ENCODE data around the gene CARD19.

The CARD19 gene

DNA sequence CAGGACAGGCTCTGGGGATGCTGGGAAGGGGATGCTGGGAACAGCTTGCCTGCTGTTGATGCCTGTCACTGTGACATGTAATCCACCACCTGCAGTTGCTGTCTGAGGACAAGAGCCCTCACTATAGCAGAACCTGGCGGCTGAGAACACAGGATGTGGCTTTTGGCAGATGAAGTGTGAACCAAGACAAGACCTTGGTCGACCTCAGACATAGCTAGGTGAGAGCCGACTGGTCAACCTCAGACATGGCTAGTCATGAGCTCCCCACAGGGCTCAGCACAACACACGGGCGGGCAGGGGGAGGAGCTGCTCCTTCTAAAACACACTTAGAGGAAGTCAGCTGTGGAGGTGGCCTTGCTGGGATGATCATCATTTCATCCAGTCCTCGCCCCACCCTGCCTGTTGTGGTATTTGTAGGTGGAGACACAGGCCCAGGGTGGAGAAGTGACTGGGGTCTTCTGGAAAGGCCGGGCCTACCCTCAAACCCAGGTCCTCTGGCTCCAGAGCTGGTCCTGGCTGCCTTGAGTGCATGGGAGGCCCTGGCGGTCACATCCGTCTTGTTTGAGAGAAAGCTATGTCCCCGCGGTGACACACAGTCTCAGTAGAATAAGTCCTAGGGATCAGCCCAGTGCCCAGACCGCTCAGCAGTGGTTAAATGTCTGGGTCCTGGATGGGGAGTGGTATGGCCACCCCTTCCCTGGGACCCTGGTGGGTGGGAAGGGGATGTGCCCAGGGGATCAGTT is 31.5 kb upstream of the CARD19 start:
- peak; percentile 87 for DNase-seq

GRCh38 chr9:93065135-93065720 is 30.8 kb upstream of the CARD19 start:
- DNase-seq, result no peak

DNA sequence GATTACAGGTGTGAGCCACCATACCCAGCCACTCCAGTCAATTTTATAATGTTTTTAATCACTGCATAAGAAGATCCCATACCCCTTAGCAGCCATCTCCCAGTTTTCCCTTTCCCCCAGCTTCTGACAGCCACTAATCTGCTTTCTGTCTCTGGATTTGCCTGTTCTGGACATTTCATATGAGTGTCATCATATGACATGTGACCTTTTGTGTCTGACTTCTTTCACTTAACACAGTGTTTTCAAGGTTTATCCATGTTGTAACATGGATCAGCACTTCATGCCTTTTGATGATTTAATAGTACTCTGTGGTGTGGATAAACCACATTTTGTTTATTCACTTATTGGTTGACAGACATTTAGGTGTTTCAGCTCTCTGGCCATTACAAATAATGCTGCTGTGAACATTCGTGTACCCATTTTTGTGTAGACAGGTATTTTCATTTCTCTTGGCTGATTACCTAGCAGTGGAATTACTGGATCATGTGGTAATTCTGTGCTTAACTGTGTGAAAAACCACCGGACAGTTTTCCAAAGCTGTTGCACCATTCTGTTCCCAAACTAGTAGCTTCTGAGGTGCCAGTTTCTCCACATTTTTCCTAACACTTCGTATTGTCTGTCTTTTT is 28.9 kb upstream of the CARD19 start:
- no peak for DNase-seq

DNA sequence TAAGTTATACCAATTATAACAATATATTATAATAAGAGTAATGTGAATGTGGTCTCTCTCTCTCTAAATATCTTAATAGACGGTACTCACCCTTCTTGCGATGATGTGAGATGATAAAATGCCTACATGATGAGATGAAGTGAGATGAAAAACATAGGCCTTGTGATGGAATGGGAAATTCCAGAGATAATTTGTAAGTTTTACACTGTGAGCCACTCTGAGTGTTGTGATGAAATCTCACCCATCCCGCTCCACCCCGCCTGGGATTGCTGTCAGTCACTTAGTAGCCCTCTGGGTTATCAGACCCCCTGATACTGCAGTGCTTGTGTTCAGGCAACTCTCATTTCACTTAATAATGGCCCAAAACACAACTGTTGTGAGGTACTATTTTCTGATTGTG is 27.1 kb upstream of the CARD19 start:
- no peak for DNase-seq

DNA sequence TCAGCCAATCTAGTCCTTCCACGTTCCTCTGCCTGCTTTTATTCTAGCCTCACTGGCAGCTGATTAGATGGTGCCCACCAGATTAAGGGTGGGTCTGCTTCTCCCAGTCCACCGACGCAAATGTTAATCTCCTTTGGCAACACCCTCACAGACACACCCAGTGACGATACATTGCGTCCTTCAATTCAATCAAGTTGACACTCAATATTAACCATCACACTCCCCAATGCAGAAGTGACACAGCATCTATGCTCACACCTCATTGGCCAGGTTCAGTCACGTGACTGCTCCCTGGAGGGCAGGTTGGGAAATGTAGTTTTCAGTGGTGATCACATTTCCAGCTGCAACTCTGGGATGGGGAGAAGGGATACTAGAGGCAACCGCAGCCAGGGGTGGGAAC is 24.6 kb upstream of the CARD19 start:
- DNase-seq, result no peak

GRCh38 chr9:93072383-93072795 is 23.6 kb upstream of the CARD19 start:
- no peak for DNase-seq

GRCh38 chr9:93076101-93076791 is 19.8 kb upstream of the CARD19 start:
- no peak for DNase-seq

GRCh38 chr9:93076792-93077128 is 19.3 kb upstream of the CARD19 start:
- no peak for DNase-seq

DNA sequence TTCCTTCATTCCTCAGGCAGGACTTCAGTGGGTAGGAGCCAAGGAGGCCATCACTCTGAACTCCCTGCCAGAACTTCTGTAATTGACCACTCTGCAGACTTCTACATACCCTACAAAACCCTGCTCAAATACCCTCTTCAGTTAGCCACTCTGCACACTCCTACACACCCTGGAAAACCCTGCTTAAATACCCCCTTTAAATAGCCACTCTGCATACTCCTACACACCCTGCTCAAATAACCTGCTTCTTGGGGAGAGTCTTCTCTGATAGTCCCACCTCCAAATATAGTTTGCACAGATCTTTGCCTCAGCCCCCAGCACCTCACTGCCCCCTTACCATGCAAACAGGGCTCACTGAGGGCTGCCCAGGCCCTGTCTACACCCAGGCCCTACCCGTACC is 18.6 kb upstream of the CARD19 start:
- DNase-seq, result no peak

DNA sequence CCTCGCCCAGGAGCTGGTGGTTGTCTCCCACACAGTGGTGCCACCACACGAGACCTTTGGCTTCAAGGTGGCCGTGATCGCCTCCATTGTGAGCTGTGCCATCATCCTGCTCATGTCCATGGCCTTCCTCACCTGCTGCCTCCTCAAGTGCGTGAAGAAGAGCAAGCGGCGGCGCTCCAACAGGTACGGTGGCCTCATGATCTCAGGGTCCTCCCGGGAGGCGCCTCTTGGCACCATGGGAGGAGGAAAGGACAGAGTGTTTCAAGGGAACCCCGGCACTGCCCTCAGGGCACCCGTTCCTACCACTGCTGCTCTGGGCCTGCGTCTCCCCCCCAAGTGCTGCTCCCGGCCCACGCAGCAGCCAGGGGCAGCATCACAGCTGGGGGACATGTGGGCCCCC is 18.2 kb upstream of the CARD19 start:
- DNase-seq, result no peak

DNA sequence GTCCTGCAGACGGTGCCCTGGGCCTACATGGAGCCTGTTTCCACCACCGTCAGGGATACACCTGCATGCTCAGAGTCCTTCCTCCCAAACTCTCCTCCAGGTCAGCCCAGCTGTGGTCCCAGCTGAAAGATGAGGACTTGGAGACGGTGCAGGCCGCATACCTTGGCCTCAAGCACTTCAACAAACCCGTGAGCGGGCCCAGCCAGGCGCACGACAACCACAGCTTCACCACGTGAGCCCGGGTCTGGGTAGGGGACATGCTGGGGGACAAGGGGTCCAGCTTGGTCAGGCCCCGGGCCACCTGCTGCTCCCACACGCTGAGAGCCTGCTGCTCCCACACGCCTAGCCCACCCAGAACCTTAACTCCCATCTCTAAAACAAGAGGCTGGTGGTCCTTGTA is 16.6 kb upstream of the CARD19 start:
- DNase-seq, result no peak

- DNase-seq, result no peak
These were observed 15.6 kb upstream of the CARD19 start for GRCh38 chr9:93080406-93080805.

GRCh38 chr9:93081081-93081529 is 14.9 kb upstream of the CARD19 start:
- DNase-seq, result no peak

- DNase-seq, result no peak
These were observed 14.1 kb upstream of the CARD19 start for GRCh38 chr9:93081931-93082330.

DNA sequence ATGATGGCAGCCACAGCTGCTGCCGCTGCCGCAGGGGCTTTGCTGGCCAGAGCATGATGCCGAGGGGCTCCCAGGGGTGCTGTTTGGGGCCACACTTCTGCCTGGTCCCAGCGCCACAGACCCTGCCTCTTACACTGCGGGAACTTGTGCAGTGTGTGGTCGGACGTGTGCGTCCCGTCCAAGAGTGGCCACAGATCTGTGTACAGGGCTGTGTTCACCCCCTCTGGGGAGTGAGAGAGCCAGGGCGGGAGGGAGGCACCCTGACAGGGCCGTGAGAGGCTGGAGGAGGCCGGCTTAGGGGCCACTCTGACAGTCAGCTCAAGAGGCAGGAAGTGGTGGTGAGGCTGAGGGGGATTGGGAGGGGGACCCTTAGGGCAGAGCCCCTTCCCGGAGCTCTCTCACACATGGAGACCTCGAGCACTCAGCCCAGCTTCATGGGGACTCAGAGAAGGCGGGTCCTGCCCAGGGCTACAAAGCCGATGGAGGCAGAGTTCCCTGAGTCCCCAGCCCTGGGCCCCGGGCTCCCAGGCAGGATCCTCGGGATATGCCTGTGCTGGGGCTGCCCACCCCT is 13.1 kb upstream of the CARD19 start:
- no peak for DNase-seq

- peak; percentile 55 for DNase-seq
These were observed 12.2 kb upstream of the CARD19 start for GRCh38 chr9:93083592-93084470.

- no peak for DNase-seq
These were observed 11.5 kb upstream of the CARD19 start for GRCh38 chr9:93084471-93084881.

DNA sequence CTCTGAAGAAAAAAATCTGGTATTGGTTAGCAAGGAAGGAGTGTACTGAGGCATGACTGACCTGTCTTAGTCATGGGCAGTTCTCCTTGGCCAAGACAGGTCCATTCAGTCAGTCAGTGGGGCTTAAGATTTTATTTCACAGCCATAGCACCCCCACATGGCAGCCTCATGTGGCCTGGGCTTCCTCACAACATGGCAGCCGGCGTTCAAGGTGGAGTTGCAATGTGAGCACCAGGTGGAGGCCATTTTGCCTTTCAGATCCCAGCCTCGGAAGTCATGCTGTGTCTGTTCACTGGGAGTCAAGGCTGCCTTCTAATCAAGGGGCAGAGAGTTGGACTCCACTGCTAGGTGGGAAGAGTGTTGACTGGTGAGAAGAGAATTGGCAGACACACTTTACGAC is 10.3 kb upstream of the CARD19 start:
- DNase-seq, result no peak

GRCh38 chr9:93086447-93087224 is 9.4 kb upstream of the CARD19 start:
- no peak for DNase-seq

- DNase-seq, result no peak
These were observed 7.9 kb upstream of the CARD19 start for GRCh38 chr9:93087971-93088655.

DNA sequence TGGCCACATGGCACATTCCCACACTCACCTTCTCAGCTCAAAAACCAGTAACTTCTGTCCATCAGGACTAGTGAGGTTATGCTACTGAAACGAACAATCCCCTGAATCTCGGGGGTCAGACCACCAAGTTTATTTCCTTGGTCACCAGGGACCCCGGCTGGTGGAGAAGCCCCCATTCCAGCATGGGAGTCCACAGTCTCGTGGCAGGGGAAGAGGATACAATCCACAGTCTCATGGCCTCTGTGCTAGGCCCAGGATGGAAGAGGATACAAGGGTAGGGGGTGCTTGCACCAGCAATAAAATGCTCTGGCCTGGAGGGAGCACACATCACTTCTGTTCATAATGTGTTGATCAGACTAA is 7.4 kb upstream of the CARD19 start:
- DNase-seq, result no peak
